NCI-H345 (cell line): ENCODE measurements around the gene DGCR8.

Experiments
- DNase-seq: peaks from one replicate; lab custom pipeline; 2025; lab: John Stamatoyannopoulos, UW

DGCR8 gene

GRCh38 chr22:20137671-20138416 lies 57.8 kb downstream of the DGCR8 start:
- no peak for DNase-seq

- DNase-seq, result no peak
Observed at GRCh38 chr22:20138417-20138738, 58.3 kb downstream of the DGCR8 start.

DNA sequence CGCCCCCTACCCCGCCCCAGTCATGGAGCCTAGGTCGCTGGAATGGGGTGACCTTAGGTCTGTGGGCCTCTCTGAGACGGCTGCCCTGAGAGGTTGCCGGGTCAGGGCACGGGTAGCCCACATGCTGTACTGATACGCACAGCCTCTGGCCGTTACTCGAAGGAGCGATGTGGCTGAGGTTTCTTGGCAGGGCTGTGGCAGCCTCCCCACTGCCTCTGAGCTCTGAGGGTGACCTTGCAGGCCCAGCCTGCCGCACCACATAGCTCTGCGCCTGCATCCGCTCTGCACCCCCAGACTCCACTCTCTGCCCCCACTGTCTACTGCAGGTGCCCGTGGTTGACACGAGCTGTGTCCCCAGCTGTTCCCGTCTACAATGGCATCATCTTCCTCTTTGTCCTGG lies 58.8 kb downstream of the DGCR8 start:
- no peak for DNase-seq

DNA sequence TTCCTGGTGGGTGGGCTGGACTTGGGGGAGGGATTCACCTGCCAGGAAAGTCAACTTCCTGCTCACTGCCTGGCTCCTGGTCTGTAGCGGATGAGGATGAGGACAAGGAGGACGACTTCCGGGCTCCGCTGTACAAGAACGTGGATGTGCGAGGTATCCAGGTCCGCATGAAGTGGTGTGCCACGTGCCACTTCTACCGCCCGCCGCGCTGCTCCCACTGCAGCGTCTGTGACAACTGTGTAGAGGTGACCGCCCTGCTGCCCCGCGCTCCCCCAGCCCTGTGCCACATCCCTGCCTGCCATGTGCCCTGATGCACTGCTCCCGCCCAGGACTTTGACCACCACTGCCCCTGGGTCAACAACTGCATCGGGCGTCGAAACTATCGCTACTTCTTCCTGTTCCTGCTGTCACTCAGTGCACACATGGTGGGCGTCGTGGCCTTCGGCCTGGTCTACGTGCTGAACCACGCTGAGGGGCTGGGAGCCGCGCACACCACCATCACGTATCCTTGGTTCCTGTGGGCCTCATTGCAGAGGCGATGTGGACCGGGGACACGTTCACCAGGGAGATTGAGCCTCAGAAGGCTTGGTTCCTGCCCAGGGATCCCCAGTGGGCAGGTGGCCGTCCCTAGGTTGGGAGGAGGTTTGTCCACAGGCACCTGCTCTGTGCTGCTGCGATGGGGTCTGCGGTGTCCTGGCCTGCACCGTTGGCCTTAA lies 59.5 kb downstream of the DGCR8 start:
- DNase-seq, result no peak

DNA sequence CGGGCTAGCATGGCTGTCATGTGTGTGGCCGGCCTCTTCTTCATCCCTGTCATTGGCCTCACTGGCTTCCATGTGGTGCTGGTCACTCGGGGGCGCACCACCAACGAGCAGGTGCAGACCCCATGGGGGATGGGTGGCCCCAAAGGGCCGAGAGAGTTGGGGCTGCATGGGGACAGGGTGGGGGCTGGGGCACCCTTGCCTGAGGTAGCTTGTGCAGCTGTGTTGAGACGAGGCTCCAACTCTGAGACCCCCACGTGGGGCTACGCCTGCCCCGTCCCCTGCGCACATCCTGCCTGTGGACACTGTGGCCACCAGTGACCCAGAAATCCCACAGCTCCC lies 60.0 kb downstream of the DGCR8 start:
- DNase-seq, result no peak

DNA sequence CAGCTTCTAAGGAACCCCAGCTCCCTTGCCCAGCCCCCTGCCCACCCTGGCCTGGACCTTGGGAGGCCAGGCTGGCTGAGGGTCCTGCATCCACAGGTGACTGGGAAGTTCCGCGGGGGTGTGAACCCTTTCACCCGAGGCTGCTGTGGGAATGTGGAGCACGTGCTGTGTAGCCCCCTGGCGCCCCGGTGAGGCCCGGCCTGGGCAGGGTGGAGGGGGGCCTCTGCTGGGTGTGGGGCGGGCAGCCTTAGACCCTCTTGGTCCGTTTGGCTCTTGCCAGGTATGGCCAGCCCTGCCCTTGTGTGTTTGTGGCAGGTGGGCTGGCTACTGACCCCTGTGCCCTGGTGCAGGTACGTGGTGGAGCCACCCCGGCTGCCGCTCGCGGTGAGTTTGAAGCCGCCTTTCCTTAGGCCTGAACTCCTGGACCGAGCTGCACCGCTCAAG lies 60.5 kb downstream of the DGCR8 start:
- DNase-seq, result no peak

GRCh38 chr22:20141186-20142077 lies 61.4 kb downstream of the DGCR8 start:
- DNase-seq, result no peak

GRCh38 chr22:20142711-20143621 lies 62.9 kb downstream of the DGCR8 start:
- no peak for DNase-seq

GRCh38 chr22:20143883-20144665 lies 64.0 kb downstream of the DGCR8 start:
- DNase-seq, result no peak

DNA sequence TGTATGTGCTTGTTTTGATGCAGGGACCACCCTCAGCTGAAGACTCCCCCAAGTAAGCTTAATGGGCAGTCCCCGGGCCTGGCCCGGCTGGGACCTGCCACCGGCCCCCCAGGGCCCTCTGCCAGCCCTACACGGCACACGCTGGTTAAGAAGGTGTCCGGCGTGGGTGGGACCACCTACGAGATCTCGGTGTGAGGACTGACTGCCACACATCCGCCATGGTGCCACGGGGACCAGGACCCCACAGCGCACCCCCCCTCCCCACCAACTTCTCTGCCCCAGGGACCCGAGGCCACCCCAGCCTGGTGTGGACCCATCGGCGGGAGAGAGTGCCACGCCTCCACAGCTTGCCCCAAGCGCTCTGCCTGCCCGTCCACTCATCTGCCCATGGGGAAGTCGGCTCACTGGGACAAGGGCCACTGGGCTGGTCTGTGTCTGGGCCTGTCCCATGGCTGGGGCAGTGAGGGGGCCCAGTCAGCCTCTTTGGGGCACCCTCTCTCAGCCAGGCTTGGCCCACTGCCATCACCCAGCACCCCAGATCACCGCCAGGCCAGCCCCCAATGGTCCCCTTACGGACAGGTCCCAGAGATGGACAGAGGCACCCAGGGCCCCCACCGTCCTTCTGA lies 65.3 kb downstream of the DGCR8 start:
- DNase-seq, result no peak

GRCh38 chr22:20145832-20146223 lies 65.8 kb downstream of the DGCR8 start:
- no peak for DNase-seq

- DNase-seq, result no peak
Observed at GRCh38 chr22:20146777-20147176, 66.7 kb downstream of the DGCR8 start.

DNA sequence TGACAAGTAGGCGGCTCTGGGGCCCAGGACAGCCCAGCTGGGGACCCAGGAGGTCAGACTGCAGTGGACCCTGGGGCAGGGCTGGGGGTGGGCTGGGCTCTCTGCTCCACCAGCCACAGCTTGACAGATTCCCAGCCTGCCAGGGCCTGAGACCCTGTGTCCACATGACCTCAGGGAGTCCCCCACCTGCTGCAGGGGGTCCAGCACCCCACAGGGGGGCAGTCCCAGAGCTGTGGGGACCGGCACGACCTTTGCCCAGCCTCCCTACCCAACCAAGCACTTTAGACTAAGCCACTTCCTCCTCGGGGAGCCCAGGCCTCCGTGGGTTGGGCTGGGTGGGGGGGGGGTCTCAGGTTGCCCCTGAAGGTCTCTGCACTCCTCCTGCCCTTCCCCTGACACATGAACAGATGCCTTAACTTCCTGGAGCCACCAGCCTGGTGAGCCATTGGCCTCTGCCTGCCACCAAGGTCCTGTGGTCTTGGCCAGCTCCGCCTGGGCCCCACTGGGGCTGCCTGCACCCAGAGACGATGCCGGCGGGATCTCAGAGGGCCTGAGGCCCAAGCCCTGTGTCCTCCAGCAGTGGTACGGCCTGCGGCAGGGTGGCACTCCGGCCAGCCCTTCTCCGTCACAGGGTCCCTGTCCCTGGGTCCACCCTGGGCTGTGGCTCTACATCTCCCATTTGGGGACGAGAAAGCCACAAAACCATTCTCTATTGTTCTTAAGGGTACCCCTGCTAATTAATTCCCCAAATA lies 67.4 kb downstream of the DGCR8 start:
- no peak for DNase-seq

DNA sequence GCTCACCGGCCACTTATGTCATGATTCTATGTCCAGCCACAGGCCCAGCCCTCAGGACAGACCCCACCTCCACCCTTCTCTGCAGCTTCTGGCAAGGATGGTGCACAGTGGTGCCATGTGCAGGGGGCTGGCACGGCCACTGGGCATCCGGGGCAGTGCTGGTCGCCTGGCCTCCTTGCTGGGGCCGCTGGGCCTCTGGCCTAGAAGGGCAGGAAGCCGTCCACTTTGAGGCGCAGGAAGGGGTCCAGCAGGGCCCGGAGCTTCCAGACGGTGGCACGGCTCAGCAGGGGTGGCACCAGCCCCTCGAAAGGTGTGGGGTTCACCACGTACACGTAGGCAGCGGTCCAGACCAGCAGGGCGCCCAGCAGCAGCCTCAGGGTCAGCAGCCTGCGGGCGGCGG lies 68.4 kb downstream of the DGCR8 start:
- DNase-seq, result no peak

DNA sequence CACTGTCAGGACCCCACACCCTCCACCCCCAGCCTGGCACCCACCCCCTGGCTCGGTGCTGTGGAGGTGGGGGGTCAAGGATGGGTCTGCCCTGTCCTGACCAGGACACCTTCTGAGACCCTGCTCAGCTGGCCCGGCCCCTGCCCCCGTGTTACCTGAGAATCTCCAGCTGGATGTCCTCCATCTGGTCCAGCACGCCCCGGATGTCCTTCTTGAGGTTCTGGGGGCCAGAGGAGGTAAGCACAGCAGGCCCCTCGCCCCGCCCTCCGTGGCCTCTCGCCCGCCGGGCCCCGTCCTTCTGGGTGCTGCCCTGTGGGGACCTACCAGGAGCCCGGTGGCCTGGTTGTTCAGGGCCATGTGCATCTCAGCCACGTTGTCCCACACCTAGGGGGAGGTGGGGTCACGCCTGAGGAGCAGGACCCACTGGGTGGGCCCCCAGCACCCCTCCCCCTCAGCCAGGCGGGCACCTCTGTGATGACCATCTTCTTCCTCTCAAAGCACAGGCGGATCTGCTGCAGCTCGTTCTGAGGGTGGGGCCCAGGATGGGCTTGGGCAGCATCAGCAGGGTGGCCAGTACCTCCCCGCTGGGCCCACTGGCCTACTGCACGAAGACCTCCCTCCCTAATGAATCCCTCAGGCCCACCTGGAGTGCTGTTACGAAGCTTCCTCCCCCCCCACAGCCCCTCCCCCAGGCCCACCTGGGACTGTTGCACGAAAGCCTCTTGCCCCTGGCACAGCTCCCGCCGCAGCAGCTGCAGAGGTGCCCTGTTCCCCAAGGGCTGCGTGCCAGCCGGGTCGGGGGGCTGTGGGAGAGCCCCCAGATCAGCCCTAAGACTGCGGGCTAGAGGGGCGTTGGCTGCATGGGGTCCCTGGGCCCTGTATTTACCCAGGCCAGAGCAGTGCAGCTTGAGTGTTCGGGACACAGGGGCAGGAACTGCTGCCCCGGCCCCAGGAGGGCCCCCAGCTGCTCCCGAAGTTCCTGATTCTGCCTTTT lies 69.5 kb downstream of the DGCR8 start:
- no peak for DNase-seq

DNA sequence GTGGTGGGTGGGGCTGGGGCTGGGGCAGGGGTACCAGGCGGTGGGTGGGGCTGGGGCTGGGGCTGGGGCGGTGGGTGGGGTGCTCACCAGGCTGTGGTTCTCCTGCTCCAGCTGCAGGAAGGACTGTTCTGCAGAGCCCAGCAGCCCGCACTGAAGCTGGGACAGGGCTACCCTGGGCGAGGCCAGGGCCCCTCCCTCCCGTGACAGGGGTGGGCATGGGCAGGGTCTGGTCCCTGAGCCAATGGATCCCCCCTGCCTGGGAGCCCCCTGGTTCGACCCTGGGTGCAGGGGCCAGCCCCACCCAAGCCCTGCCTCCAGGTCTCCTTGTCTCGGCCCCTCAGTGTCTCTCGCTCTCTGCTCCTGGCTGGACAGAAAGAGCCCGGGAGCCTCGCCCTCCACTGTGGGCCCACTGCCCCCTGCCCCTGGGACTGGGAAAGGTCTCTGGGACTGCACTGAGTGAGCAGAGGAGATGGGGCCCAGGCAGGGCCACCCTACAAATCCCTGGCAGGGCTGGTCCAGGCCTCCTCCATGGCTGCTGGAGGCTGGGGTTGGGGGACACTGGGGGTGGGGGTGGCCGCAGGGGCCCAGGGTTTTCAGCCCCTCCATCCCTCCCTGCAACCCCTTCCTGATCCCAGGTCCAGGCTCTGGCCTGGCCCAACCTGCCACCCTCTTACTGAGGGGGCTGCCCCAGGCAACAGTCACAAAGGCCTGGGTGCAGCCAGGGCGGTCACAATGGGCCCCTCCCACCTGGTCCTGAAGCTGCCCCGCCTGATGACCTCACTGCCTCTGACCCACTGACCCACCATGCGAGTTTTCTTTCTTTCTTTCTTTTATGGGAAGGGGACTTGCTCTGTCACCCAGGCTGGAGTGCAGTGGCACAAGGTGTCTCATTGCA lies 70.6 kb downstream of the DGCR8 start, which contains the start of gene CCDC188:
Gene CCDC188, minus strand, starts transcription at position 675 of the 895 bp plus-strand sequence. Its CDS starts 69 bp downstream, at position 606.
- no peak for DNase-seq

DNA sequence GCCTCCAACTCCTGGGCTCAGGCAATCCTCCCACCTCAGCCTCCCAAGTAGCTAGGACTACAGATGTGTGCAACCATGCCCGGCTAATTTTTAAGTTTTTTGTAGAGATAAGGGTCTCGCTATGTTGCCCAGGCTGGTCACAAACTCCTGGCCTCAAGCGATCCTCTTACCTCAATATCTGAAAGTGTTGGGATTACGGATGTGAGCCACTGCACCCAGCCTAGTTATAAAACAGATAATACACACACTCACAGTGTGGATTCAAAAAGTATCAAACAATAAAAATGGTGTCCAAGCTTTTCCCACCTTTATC lies 71.2 kb downstream of the DGCR8 start:
- DNase-seq, result no peak
